Stomach (tissue), 9 donors: ENCODE data around the gene ZNF831. TPM values are rescaled to one million over a fixed set of nuclear protein-coding genes. Genes with fewer than 3 reads are reported as not detected.

Source experiments
- DNase-seq, 2 donors: peaks; one replicate each; pipeline versions ENCODE4 v3.0.0 to v3.0.0-alpha.2; 2013 to 2019
- H3K27ac ChIP-seq, 5 donors: fragments of 200-600 bp in 4 of 5; sonication (generic) in 4 of 5; one replicate each; pipeline ENCODE4 v1.5.1; 2013 to 2019; ENCODE audit warnings: mild to moderate bottlenecking in 1 of 5, moderate library complexity in 1 of 5
- H3K27me3 ChIP-seq, 3 donors: fragments of 200-600 bp; sonication (generic); one replicate each; pipeline ENCODE4 v1.5.1; 2017 to 2019; ENCODE audit warnings: mixed run types in 1 of 3
- H3K36me3 ChIP-seq, 4 donors: fragments of 200-600 bp; sonication (generic); 1 replicate in 3 of 4; 2 replicates in 1 of 4; pipeline ENCODE4 v1.5.1; 2016 to 2019
- H3K4me1 ChIP-seq, 4 donors: fragments of 200-600 bp; sonication (generic); one replicate each; pipeline ENCODE4 v1.5.1; 2016 to 2019
- H3K4me3 ChIP-seq, 4 donors: fragments of 200-600 bp; sonication (generic) in 3 of 4; one replicate each; pipeline ENCODE4 v1.5.1; 2016 to 2019; ENCODE audit warnings: mild to moderate bottlenecking in 1 of 4
- H3K9me3 ChIP-seq, 4 donors: fragments of 200-600 bp; sonication (generic); one replicate each; pipeline ENCODE4 v1.5.1; 2016 to 2019
- EP300 ChIP-seq: sonication (generic); formaldehyde crosslinking; IDR thresholded peaks from one replicate; pipeline ENCODE4 v1.6.1; 2017; ENCODE audit warnings: antibody characterized with exemption
- POLR2A ChIP-seq, 4 donors: fragments of 450-650 bp; IDR thresholded peaks; one replicate each; pipeline ENCODE4 v1.6.1; 2016; ENCODE audit warnings: antibody characterized with exemption in 4 of 4, control low read depth in 2 of 4, mild to moderate bottlenecking in 1 of 4, moderate library complexity in 1 of 4
- POLR2AphosphoS5 ChIP-seq, 3 donors: sonication (generic); formaldehyde crosslinking; IDR thresholded peaks; one replicate each; pipeline ENCODE4 v1.6.1; 2016; ENCODE audit warnings: antibody characterized with exemption in 3 of 3
- whole genome bisulfite sequencing, 5 donors: extraction: QIAGEN DNeasy Blood & Tissue Kit in 3 of 5; methylation state at CpG; one replicate each; pipeline versions ENCODE4 v1.1.5 to v1.1.7; 2013 to 2018; 5-methylcytosine and 5-hydroxymethylcytosine counted together
- intact Hi-C: fragments of 100-400 bp; cut with DNase I; formaldehyde crosslinking; loops from one replicate; pipeline ENCODE4 v1.15.1; 2023; ENCODE audit warnings: low total_unique reads
- polyA plus RNA-seq, 3 donors: library from polyadenylated mRNA; stranded (reverse); fragments of 200-250 nt; gene quantifications; one replicate each; pipeline ENCODE4 v1.2.3, GENCODE V29; 2013
- total RNA-seq, 5 donors: library from RNA; depleted of rRNA; stranded (reverse); fragments of >200 nt; gene quantifications; one replicate each; pipeline versions ENCODE4 v1.1.0 to v1.2.3, GENCODE V29; 2014 to 2016
- TF ChIP-seq, protein P1 (sequence below), 7 experiments: fragments of 450-650 bp in 4 of 7; fragments of 200-600 bp in 3 of 7; sonication (generic) in 3 of 7; IDR thresholded peaks; one replicate each; pipeline ENCODE4 v1.5.1; 2016 to 2019; ENCODE audit warnings: antibody characterized with exemption in 7 of 7, control low read depth in 2 of 7, mild to moderate bottlenecking in 1 of 7
- donor health status: healthy with polysubstance abuse.
- donor health status: Bipolar disorder and iron deficiency.
- donor health status: healthy.

The ZNF831 gene
- total and polyA plus RNA-seq, 8 donors, result under 0.01 to 2.9 (median 0.31) TPM; not detected in 1

DNA sequence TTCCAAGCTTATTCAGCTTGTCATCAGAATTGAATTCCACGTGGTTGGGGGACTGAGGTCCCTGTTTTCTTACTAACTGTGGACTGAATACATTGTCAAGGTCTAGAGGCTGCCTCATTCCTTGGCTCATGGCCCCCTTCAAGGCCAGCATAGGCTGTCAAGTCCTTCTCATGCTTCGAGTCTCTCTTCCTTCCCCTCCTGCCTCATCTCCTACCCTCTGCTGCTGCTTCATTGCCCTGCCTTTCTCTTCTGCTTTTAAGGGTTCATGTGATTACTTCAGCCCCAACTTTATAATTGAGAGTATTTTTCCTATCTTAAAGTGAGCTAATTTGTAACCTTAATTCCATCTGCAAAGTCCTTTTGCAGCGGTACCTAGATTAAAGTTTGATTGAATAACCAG, 27.6 kb upstream of the ZNF831 start:
- H3K36me3 ChIP-seq, result no peaks in the 10 kb centered on the region
- WGBS, 5 donors, result 64 to 77% (median 73%) methylated on average over 3 of the region's 3 CpGs
- no peaks in the 10 kb centered on the region for H3K4me1 ChIP-seq
- H3K4me3 ChIP-seq, result no peak overlapping the region
- peaks cover 0 to 4% (median 0%) of the 10 kb centered on the region in 3 donors for H3K27me3 ChIP-seq
- intact Hi-C loops, result no loop called here
- no peaks in the 10 kb centered on the region for H3K9me3 ChIP-seq
- H3K27ac ChIP-seq, result no peak overlapping the region
- TF ChIP-seq POLR2A (IDR thresholded peaks at IDR 0.05) (no peak), POLR2AphosphoS5 (IDR thresholded peaks at IDR 0.05) (no peak), EP300 (no peak)
- TF ChIP-seq, protein P1, sequence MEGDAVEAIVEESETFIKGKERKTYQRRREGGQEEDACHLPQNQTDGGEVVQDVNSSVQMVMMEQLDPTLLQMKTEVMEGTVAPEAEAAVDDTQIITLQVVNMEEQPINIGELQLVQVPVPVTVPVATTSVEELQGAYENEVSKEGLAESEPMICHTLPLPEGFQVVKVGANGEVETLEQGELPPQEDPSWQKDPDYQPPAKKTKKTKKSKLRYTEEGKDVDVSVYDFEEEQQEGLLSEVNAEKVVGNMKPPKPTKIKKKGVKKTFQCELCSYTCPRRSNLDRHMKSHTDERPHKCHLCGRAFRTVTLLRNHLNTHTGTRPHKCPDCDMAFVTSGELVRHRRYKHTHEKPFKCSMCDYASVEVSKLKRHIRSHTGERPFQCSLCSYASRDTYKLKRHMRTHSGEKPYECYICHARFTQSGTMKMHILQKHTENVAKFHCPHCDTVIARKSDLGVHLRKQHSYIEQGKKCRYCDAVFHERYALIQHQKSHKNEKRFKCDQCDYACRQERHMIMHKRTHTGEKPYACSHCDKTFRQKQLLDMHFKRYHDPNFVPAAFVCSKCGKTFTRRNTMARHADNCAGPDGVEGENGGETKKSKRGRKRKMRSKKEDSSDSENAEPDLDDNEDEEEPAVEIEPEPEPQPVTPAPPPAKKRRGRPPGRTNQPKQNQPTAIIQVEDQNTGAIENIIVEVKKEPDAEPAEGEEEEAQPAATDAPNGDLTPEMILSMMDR (IDR thresholded peaks at IDR 0.05), result no peak
- no peak for DNase-seq

DNA sequence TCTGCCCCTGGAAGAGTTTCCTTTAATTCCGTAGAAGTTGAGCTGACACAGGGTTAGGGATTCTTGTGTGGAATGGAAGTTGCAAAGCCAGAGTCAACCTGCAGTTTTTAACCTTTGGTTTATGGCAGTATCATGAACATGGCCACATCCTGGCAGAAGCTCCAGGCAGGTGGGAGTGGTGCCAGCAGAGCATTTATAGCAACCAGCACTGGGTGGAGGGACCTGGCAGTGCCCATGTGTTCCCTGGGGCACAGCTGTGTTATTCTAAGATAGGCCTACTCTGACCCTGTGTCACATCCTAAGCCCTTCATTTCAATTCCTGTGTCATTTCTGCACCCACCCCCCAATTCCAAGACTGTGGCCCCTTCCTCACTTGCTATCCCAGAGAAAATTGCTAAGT, 26.1 kb upstream of the ZNF831 start:
- intact Hi-C loops, result no loop called here
- H3K4me1 ChIP-seq, result no peaks in the 10 kb centered on the region
- DNase-seq, result no peak
- no peaks in the 10 kb centered on the region for H3K9me3 ChIP-seq
- H3K36me3 ChIP-seq, result no peaks in the 10 kb centered on the region
- WGBS, 5 donors, result 71 to 93% (median 77%) methylated on average over 1 of the region's 1 CpG
- peaks cover 0 to 4% (median 0%) of the 10 kb centered on the region in 3 donors for H3K27me3 ChIP-seq
- no peak for TF ChIP-seq POLR2A (IDR thresholded peaks at IDR 0.05)
- TF ChIP-seq POLR2AphosphoS5 (IDR thresholded peaks at IDR 0.05), result no peak
- TF ChIP-seq, protein P1 (IDR thresholded peaks at IDR 0.05), result no peak
- TF ChIP-seq EP300, result no peak
- no peak overlapping the region for H3K27ac ChIP-seq
- no peak overlapping the region for H3K4me3 ChIP-seq

DNA sequence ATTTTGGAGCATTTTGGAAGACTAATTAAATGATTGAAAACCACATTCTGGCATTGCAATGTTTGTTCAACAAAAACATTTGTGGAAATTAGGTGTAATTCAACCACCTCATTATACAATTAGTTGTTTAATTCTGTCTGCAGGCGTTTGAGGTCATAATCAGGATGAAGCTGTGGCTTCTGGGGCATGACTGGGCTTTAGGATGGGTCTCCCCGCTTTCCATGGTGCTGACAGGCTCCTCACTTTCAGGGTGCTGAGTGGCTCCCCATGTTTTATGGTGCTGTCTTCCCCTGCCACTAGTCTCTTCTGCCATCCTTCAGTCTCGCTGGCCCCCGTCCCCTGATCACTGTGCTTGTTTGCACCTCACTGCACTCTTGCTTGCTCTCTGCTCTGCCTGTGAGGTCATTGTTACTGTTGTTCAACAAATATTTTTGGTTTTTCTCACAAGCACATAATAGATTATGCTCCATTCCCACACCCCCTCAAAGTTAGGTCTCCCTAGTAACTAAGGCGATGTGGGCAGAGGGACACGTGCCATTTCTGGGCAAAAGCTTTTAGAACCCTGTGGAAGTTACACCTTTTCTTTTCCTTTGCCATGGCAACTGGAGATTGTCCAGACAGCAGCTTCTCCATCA, 25.4 kb upstream of the ZNF831 start:
- Histone ChIP-seq H3K9me3 (no peaks in the 10 kb centered on the region), H3K27ac (no peak overlapping the region), H3K36me3 (no peaks in the 10 kb centered on the region), H3K4me3 (no peak overlapping the region), H3K27me3 (peaks cover 0 to 4% (median 0%) of the 10 kb centered on the region in 3 donors), H3K4me1 (no peaks in the 10 kb centered on the region)
- intact Hi-C loops, result no loop called here
- DNase-seq, result no peak
- WGBS, 5 donors, result 74 to 84% (median 80%) methylated on average over 6 of the region's 6 CpGs
- TF ChIP-seq EP300, result no peak
- TF ChIP-seq, protein P1 (IDR thresholded peaks at IDR 0.05), result no peak
- TF ChIP-seq POLR2AphosphoS5 (IDR thresholded peaks at IDR 0.05), result no peak
- TF ChIP-seq POLR2A (IDR thresholded peaks at IDR 0.05), result no peak

DNA sequence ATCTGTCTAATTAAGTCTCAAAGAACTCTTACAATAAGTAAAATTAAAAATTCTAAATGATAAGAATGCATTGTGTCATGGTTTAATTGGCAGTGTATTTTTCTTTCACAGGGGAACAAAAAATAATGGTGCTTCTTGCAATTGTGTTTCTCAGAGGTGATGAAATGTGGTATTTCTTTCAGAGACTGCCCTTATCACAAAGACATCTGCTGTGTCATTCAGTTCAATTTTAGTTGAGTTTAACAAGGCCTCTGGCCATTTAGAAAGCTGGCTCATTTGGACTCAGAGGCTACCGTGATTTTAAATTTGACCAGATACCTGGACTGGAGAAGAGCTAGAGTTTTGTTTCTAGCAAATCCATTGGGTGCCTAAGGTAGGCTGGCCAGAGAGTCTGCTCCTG, 23.6 kb upstream of the ZNF831 start:
- 72 to 92% (median 75%) methylated on average over 1 of the region's 1 CpG for WGBS, 5 donors
- no peaks in the 10 kb centered on the region for H3K9me3 ChIP-seq
- no peak overlapping the region for H3K27ac ChIP-seq
- H3K4me3 ChIP-seq, result no peak overlapping the region
- TF ChIP-seq, protein P1 (IDR thresholded peaks at IDR 0.05), result no peak
- no peak for DNase-seq
- H3K36me3 ChIP-seq, result no peaks in the 10 kb centered on the region
- intact Hi-C loops, result no loop called here
- H3K27me3 ChIP-seq, result no peaks in the 10 kb centered on the region
- H3K4me1 ChIP-seq, result no peaks in the 10 kb centered on the region
